Cardiac ventricle fibroblast (primary cell): ENCODE measurements around the gene ACOD1. TPM values are rescaled to one million over a fixed set of nuclear protein-coding genes. Genes with fewer than 3 reads are reported as not detected.

Experiments
- total RNA-seq: library from RNA; depleted of rRNA; stranded (reverse); fragments of >200 nt; gene quantifications from 2 replicates; pipeline ENCODE4 v1.2.3, GENCODE V29; 2015

The ACOD1 gene
- total RNA-seq, result not detected in 2 replicates

GRCh38 chr13:76948149-76948548 is at the start of gene ACOD1:
ACOD1 (plus strand) TSS chr13:76948511; CDS start chr13:76948559, 48 bp downstream.

GRCh38 chr13:76991796-76992547 is 43.7 kb downstream of the ACOD1 start, which contains the start of gene CLN5:
CLN5 (plus strand) TSS chr13:76992081; CDS start chr13:76992099, 18 bp downstream.

Other genes with a start within 250 kb of the ACOD1 start
- gene KCTD12, start 62.1 kb upstream of the ACOD1 start, total RNA-seq, result 35.1 and 39.4 TPM in 2 replicates
- 33.8 and 36.6 TPM in 2 replicates for gene CLN5, start 43.6 kb downstream of the ACOD1 start, total RNA-seq
- gene FBXL3, start 78.6 kb downstream of the ACOD1 start, total RNA-seq, result 43.4 and 55.1 TPM in 2 replicates